Measurements from ENCODE around the gene CA11. TPM values are rescaled to one million over a fixed set of nuclear protein-coding genes. Genes with fewer than 3 reads are reported as not detected.
A peak's percentile ranks its signal among the peaks of the same experiment; 100 is the strongest.

Gene CA11
- total RNA-seq, 1 experiment from 2014 or later, result 2.1 TPM

DNA sequence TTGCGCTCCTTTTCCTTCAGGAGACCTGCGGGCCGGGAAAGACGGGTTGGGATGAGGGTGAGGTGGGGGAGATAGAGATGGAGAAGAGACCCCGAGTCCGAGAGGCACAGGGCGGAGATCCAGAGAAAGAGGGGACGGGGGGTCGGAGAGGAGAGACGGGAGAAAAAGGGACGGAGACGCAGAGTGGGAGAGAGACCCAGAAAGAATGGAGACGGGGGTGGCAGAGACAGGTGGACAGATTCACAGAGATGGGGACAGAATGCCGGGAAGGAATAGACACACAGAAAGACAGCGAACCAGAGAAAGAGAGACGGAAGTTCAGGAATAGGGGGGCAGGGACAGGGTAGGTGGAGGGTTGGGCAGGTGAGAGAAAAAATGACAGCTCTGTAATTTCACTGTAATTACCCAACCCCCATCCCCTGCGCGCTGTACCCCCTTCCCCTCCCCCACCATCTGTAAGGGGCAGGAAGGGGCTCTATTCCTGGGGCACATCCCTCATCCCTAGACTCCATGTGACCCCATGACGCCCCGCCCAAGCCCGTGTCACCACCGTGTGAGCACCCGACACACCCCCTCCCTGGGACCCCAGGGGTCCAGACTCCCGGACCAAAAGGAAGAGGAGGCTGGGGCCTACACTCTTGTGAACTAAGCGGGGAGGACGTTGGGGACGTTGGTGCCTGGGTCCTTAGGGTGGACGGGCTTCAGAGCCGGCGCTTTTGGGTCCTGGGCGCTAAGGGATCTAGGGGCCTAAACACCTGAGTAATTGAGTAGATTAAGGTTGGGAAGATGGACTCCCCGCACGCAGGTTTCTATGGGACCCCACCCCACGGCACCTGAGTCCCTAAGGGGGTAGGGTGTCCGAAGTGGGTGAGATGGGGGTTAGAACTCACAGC lies 9.8 kb downstream of the CA11 start:
- DNase-seq, result no peak
- TF ChIP-seq, protein P1, sequence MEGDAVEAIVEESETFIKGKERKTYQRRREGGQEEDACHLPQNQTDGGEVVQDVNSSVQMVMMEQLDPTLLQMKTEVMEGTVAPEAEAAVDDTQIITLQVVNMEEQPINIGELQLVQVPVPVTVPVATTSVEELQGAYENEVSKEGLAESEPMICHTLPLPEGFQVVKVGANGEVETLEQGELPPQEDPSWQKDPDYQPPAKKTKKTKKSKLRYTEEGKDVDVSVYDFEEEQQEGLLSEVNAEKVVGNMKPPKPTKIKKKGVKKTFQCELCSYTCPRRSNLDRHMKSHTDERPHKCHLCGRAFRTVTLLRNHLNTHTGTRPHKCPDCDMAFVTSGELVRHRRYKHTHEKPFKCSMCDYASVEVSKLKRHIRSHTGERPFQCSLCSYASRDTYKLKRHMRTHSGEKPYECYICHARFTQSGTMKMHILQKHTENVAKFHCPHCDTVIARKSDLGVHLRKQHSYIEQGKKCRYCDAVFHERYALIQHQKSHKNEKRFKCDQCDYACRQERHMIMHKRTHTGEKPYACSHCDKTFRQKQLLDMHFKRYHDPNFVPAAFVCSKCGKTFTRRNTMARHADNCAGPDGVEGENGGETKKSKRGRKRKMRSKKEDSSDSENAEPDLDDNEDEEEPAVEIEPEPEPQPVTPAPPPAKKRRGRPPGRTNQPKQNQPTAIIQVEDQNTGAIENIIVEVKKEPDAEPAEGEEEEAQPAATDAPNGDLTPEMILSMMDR (IDR thresholded peaks at IDR 0.05; ENCODE audit: unreplicated experiment), result no peak
- peaks cover 35% of the 10 kb centered on the region for H3K4me1 Mint-ChIP-seq (ENCODE audit: low read depth, unreplicated experiment)
- peaks cover 33% of the 10 kb centered on the region for H3K27me3 Mint-ChIP-seq (ENCODE audit: unreplicated experiment)
- no TSS peak for BruUV-seq (replicated peaks)
- H3K27ac Mint-ChIP-seq (ENCODE audit: unreplicated experiment), result peak overlapping the region; percentile 32
- peak overlapping the region; percentile 70 for H3K4me3 Mint-ChIP-seq (ENCODE audit: low read depth, unreplicated experiment)
- CTCF ChIA-PET, result interaction anchor here (0.6 kb wide), 1 partner anchor 17 kb away, joined by 3 read pairs; the partner anchor contains the start of gene RPL18
- intact Hi-C loops (cut with micrococcal nuclease; ENCODE audit: unreplicated experiment), result loop anchor here (5.0 kb wide), 1 partner anchor 331 kb away; the partner anchor contains the start of gene FTL
- peaks cover 3% of the 10 kb centered on the region for H3K9me3 Mint-ChIP-seq (ENCODE audit: low read depth, unreplicated experiment)
- peaks cover 56% of the 10 kb centered on the region for H3K36me3 Mint-ChIP-seq (ENCODE audit: insufficient read depth, unreplicated experiment)

DNA sequence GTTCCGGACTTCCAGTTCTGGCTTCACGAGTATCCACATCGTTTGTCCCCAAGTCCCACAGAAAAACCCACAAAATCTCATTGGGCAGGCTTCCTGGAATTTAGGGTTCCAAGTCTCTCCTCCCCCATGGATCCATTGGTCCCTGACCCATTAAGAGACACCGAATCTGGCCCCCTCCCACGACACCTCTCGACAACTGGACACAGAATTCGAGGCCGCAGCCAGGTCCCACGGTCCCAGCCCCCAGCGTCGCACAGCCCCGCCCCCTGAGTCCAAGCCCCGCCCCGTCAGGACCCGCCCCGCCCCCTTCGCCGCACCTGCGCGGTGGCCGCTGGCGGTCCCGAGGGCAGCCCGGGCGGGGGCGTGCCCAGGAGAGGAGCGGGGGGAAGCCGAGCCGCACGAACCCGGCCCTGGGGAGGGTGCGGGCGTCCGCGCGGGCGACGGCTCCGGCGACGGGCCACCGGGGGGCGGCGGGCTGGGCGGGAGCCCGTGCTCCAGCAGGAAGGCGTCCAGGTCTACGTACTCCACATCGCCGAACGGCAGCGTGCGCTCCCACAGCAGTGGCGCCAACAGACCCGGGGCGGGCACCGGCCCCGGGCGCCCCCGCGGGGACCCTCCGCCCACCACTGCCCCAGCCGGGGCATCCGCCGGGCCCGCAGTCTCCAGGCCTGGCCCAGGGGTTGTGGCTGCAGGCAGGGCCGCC lies 10.6 kb downstream of the CA11 start:
- Mint-ChIP-seq H3K27me3 (ENCODE audit: unreplicated experiment) (peaks cover 26% of the 10 kb centered on the region), H3K27ac (ENCODE audit: unreplicated experiment) (peak overlapping the region; percentile 61), H3K4me1 (ENCODE audit: low read depth, unreplicated experiment) (peaks cover 35% of the 10 kb centered on the region), H3K4me3 (ENCODE audit: low read depth, unreplicated experiment) (peak overlapping the region; percentile 70), H3K36me3 (ENCODE audit: insufficient read depth, unreplicated experiment) (peaks cover 59% of the 10 kb centered on the region), H3K9me3 (ENCODE audit: low read depth, unreplicated experiment) (peaks cover 3% of the 10 kb centered on the region)
- DNase-seq, result peak; percentile 81
- no TSS peak for BruUV-seq (replicated peaks)
- intact Hi-C loops (cut with micrococcal nuclease; ENCODE audit: unreplicated experiment), result loop anchor here (5.0 kb wide), 1 partner anchor 332 kb away; the partner anchor contains the start of gene FTL
- CTCF ChIA-PET, result no interaction called here
- TF ChIP-seq, protein P1 (IDR thresholded peaks at IDR 0.05; ENCODE audit: unreplicated experiment), result no peak

DNA sequence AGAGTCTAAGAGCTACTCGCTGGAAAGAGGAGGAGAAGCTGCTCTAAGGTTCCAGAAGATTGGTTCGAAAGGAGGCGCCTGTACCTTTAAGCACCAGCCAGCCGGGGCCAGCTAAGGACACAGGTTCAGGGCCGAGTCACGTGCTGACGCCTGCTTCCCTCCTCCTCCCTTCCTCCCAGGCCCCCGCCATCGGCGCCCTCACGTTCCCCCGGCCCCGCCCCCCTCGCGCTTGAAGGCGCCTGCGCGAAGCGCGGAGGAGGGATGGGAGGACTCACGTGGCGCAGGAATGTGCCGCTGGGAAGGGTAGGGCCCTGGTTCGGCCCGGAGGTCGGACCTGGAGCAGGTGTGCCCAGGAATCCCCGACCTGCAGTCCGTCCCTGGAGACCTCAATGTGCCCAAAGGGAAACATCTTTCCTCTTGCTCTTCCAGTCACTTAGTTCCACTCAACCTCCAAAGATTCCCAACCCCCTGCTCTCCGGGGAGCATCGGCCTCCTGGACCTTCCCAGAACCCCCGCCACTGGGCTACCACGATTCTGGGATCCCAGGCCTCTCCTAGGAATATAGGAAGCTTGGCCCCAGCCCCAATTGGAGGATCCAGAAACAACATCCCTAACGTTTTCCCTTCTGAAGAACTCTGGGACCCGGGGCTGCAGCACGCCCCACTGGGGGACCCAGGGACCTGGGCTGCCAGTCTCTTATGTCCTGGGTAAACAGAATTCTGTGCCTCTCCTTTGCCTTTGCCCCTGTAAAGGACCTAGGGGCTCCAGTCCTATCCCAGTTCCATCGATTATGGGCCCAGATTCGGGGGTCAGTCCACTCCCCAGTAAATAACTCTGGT lies 11.3 kb downstream of the CA11 start:
- DNase-seq, result peak; percentile 97
- intact Hi-C loops (cut with micrococcal nuclease; ENCODE audit: unreplicated experiment), result loop anchor here (5.0 kb wide), 1 partner anchor 333 kb away; the partner anchor contains the start of gene FTL
- TF ChIP-seq, protein P1 (IDR thresholded peaks at IDR 0.05; ENCODE audit: unreplicated experiment), result no peak
- H3K4me1 Mint-ChIP-seq (ENCODE audit: low read depth, unreplicated experiment), result peaks cover 31% of the 10 kb centered on the region
- CTCF ChIA-PET, result interaction anchor here (0.6 kb wide), 1 partner anchor 32 kb away, joined by 7 read pairs; no protein-coding TSS in a partner anchor
- H3K27me3 Mint-ChIP-seq (ENCODE audit: unreplicated experiment), result peaks cover 18% of the 10 kb centered on the region
- H3K4me3 Mint-ChIP-seq (ENCODE audit: low read depth, unreplicated experiment), result peak overlapping the region; percentile 70
- H3K36me3 Mint-ChIP-seq (ENCODE audit: insufficient read depth, unreplicated experiment), result peaks cover 67% of the 10 kb centered on the region
- no TSS peak for BruUV-seq (replicated peaks)
- peak overlapping the region; percentile 61 for H3K27ac Mint-ChIP-seq (ENCODE audit: unreplicated experiment)
- peaks cover 3% of the 10 kb centered on the region for H3K9me3 Mint-ChIP-seq (ENCODE audit: low read depth, unreplicated experiment)

DNA sequence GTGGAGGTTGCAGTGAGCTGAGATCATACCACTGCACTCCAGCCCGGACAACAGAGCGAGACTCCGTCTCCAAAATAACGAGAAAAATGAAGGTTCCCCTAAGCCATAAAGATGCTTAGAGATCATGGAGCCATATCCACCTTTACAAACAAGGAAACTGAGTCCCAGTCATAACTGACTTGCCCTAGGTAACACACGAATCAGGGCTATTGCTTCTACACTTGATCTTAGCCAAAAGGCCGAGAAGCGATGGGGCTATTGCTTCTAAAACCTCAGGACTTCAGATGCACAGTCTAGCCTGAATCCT lies 12.0 kb downstream of the CA11 start:
- no peak overlapping the region for H3K27ac Mint-ChIP-seq (ENCODE audit: unreplicated experiment)

More for the DNA sequence above, 12.0 kb downstream of the CA11 start:
- H3K4me1 Mint-ChIP-seq (ENCODE audit: low read depth, unreplicated experiment), result peaks cover 24% of the 10 kb centered on the region
- H3K4me3 Mint-ChIP-seq (ENCODE audit: low read depth, unreplicated experiment), result peak overlapping the region; percentile 70
- H3K9me3 Mint-ChIP-seq (ENCODE audit: low read depth, unreplicated experiment), result peaks cover 3% of the 10 kb centered on the region
- H3K36me3 Mint-ChIP-seq (ENCODE audit: insufficient read depth, unreplicated experiment), result peaks cover 72% of the 10 kb centered on the region
- peaks cover 12% of the 10 kb centered on the region for H3K27me3 Mint-ChIP-seq (ENCODE audit: unreplicated experiment)
- BruUV-seq (replicated peaks), result no TSS peak
- CTCF ChIA-PET, result interaction anchor here (0.6 kb wide), 1 partner anchor 31 kb away, joined by 7 read pairs; no protein-coding TSS in a partner anchor
- DNase-seq, result no peak
- TF ChIP-seq, protein P1 (IDR thresholded peaks at IDR 0.05; ENCODE audit: unreplicated experiment), result no peak
- intact Hi-C loops (cut with micrococcal nuclease; ENCODE audit: unreplicated experiment), result no loop called here

Measured in Calu3 (cell line).